SJCRH30 (cell line): ENCODE data around the gene RNF112. TPM values are rescaled to one million over a fixed set of nuclear protein-coding genes. Genes with fewer than 3 reads are reported as not detected.

ENCODE experiments used
- DNase-seq, 2 experiments: peaks; one replicate each; pipeline ENCODE4 v3.0.0-alpha.2; 2015 to 2020
- H3K27ac ChIP-seq: fragments of 250-450 bp; sonication (Bioruptor Pico); 2 replicates; pipeline ENCODE4 v1.5.1; 2020; ENCODE audit warnings: mild to moderate bottlenecking, moderate library complexity
- H3K27me3 ChIP-seq: fragments of 250-450 bp; sonication (Bioruptor Pico); 2 replicates; pipeline ENCODE4 v1.5.1; 2020; ENCODE audit warnings: mild to moderate bottlenecking, moderate library complexity
- H3K36me3 ChIP-seq: fragments of 250-450 bp; sonication (Bioruptor Pico); 2 replicates; pipeline ENCODE4 v1.5.1; 2020; ENCODE audit warnings: mild to moderate bottlenecking, moderate library complexity
- H3K4me1 ChIP-seq: fragments of 250-450 bp; sonication (Bioruptor Pico); 2 replicates; pipeline ENCODE4 v1.5.1; 2020; ENCODE audit warnings: mild to moderate bottlenecking, moderate library complexity
- H3K4me3 ChIP-seq: fragments of 250-450 bp; sonication (Bioruptor Pico); 2 replicates; pipeline ENCODE4 v1.5.1; 2020; ENCODE audit warnings: mild to moderate bottlenecking, moderate library complexity
- H3K9me3 ChIP-seq: fragments of 250-450 bp; sonication (Bioruptor Pico); replicated peaks from 2 replicates; pipeline ENCODE4 v1.5.1; 2020; ENCODE audit warnings: mild to moderate bottlenecking, moderate library complexity
- total RNA-seq: library from RNA; depleted of rRNA; stranded (reverse); fragments of >200 nt; shearing (Covaris generic); gene quantifications from 2 replicates; pipeline ENCODE4 v1.2.3, GENCODE V29; 2014

Gene RNF112
- total RNA-seq, 1 experiment from 2014 or later, result 2.4 TPM

DNA sequence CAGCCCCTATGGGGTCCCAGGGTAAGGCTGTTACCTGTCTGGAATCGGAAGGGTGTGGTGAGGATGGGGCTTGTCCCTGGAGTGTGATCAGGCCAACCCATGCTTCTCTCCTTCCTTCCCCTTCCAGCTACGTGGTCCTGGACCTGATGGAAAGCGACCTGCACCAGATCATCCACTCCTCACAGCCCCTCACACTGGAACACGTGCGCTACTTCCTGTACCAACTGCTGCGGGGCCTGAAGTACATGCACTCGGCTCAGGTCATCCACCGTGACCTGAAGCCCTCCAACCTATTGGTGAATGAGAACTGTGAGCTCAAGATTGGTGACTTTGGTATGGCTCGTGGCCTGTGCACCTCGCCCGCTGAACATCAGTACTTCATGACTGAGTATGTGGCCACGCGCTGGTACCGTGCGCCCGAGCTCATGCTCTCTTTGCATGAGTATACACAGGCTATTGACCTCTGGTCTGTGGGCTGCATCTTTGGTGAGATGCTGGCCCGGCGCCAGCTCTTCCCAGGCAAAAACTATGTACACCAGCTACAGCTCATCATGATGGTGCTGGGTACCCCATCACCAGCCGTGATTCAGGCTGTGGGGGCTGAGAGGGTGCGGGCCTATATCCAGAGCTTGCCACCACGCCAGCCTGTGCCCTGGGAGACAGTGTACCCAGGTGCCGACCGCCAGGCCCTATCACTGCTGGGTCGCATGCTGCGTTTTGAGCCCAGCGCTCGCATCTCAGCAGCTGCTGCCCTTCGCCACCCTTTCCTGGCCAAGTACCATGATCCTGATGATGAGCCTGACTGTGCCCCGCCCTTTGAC, 30.3 kb upstream of the RNF112 start:
- Histone ChIP-seq H3K27me3 (no peaks in the 10 kb centered on the region), H3K4me1 (peaks cover 33% of the 10 kb centered on the region), H3K4me3 (no peak overlapping the region), H3K36me3 (peaks cover 50% of the 10 kb centered on the region), H3K9me3 (no peaks in the 10 kb centered on the region), H3K27ac (no peak overlapping the region)
- DNase-seq, result no peak

DNA sequence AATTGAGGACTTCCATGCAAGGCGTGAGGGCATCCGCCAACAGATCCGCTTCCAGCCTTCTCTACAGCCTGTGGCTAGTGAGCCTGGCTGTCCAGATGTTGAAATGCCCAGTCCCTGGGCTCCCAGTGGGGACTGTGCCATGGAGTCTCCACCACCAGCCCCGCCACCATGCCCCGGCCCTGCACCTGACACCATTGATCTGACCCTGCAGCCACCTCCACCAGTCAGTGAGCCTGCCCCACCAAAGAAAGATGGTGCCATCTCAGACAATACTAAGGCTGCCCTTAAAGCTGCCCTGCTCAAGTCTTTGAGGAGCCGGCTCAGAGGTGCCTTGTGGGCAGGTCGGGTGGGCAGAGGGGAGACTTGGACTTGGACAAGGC, 29.7 kb upstream of the RNF112 start:
- peaks cover 53% of the 10 kb centered on the region for H3K36me3 ChIP-seq
- H3K4me1 ChIP-seq, result peaks cover 39% of the 10 kb centered on the region
- H3K4me3 ChIP-seq, result no peak overlapping the region
- no peaks in the 10 kb centered on the region for H3K27me3 ChIP-seq
- H3K9me3 ChIP-seq, result no peaks in the 10 kb centered on the region
- no peak overlapping the region for H3K27ac ChIP-seq
- DNase-seq, result no peak

DNA sequence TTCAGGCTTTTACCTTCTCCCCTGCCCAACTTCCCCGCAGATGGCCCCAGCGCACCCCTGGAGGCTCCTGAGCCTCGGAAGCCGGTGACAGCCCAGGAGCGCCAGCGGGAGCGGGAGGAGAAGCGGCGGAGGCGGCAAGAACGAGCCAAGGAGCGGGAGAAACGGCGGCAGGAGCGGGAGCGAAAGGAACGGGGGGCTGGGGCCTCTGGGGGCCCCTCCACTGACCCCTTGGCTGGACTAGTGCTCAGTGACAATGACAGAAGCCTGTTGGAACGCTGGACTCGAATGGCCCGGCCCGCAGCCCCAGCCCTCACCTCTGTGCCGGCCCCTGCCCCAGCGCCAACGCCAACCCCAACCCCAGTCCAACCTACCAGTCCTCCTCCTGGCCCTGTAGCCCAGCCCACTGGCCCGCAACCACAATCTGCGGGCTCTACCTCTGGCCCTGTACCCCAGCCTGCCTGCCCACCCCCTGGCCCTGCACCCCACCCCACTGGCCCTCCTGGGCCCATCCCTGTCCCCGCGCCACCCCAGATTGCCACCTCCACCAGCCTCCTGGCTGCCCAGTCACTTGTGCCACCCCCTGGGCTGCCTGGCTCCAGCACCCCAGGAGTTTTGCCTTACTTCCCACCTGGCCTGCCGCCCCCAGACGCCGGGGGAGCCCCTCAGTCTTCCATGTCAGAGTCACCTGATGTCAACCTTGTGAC, 29.1 kb upstream of the RNF112 start:
- Histone ChIP-seq H3K4me3 (no peak overlapping the region), H3K27me3 (no peaks in the 10 kb centered on the region), H3K27ac (no peak overlapping the region), H3K36me3 (peaks cover 53% of the 10 kb centered on the region), H3K9me3 (no peaks in the 10 kb centered on the region), H3K4me1 (peaks cover 41% of the 10 kb centered on the region)
- DNase-seq, result peak in 1 of 2 experiments; percentile 28

DNA sequence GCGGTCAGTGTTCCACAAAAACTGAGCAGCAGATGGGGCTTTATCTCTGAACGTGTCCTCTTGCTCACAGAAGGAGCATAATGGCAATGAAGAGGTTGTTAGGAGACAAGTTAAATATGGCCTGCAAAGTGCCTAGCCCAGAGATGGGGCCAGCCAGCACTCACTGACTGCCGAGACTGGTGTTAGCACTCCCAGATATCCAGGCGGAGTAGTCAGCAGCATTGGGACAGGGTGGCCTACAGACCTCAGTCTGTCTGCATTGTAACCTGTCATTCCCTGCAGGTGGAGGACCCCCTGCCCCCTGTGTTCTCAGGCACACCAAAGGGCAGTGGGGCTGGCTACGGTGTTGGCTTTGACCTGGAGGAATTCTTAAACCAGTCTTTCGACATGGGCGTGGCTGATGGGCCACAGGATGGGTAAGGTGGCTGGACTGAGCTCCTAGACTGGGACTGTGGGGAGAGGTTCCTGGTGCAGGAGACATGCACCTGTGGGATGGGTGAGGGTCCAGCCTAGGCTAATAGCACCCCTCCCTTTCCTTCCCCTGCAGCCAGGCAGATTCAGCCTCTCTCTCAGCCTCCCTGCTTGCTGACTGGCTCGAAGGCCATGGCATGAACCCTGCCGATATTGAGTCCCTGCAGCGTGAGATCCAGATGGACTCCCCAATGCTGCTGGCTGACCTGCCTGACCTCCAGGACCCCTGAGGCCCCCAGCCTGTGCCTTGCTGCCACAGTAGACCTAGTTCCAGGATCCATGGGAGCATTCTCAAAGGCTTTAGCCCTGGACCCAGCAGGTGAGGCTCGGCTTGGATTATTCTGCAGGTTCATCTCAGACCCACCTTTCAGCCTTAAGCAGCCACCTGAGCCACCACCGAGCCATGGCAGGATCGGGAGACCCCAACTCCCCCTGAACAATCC, 28.2 kb upstream of the RNF112 start:
- peak in 1 of 2 experiments; percentile 10 for DNase-seq
- Histone ChIP-seq H3K4me3 (no peak overlapping the region), H3K27me3 (no peaks in the 10 kb centered on the region), H3K4me1 (peaks cover 44% of the 10 kb centered on the region), H3K9me3 (no peaks in the 10 kb centered on the region), H3K36me3 (peaks cover 53% of the 10 kb centered on the region), H3K27ac (no peak overlapping the region)

DNA sequence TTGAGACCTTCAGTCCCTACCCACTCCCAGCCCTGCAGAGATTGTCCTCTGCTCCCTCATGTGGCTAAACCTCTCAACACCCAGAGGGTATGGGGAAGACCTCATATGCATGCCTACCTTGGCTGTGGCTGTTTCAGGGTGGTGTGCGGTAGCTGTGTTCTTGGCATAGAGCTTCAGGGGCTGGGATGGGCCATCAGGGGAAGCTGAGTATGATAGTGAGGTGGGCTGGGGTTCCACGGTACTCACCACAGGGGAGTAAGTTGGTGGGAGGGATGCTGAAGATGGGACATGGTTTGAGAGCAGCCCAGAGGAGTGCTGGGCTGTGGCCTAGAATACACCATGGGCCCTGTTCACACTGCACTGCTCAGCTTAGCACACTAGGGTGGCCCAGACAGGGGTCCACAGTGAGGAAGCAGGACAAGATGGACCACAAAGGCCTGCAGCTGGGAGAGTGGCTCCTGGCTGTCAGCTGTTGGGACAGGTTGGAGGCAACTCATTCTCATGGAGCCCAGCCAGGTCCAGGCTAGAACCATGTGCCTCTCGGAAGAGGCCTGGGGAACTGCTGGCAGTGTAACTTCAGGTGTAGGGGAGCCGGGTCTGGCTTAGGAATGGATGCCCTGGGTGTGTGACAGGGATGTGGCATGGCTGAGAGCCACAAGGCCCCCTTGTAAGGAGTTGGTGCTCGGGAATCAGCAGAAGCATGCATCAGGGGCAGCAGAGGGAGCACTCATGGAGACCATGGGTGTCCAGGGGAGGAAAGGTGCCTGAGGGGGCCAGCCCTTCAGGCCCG, 27.2 kb upstream of the RNF112 start:
- Histone ChIP-seq H3K27ac (peak overlapping the region; percentile 38), H3K36me3 (peaks cover 53% of the 10 kb centered on the region), H3K27me3 (no peaks in the 10 kb centered on the region), H3K9me3 (no peaks in the 10 kb centered on the region), H3K4me3 (no peak overlapping the region), H3K4me1 (peaks cover 55% of the 10 kb centered on the region)
- peak in 1 of 2 experiments; percentile 53 for DNase-seq

DNA sequence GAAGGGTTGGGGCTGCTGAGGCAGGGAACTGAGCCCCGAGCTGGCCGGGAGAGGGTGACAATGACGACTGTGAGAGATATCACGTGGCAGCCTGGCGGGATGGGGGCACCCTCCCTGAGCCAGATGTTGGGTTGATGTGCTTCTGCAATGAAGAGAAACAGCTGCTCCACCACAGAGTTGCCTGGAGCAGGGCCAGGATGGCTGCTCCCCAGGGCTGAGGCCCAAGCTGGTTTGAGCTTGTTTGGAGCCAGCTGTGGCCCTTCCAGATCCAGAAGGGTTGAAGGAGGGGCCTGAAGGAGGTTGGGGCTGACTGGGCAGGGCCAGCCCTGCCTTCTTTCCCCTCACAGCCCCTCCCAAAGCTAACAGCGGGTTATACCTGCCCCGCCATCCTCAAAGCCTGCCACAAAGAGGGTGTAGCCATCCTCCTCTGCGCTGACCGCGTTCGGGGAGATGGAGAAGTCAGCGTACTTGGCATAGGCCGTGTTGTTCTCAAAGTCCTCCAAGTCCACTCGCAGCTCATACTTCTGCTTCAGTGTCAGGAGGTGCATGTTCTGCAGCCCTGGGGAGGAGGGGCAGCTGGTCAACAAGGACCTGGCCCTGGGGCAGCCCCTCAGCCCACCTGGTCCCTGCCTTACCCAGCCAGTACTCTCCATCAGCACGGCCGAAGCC, 26.2 kb upstream of the RNF112 start:
- no peak overlapping the region for H3K4me3 ChIP-seq
- peak overlapping the region; percentile 38 for H3K27ac ChIP-seq
- peak; percentile 99 to 100 for DNase-seq
- H3K9me3 ChIP-seq, result no peaks in the 10 kb centered on the region
- H3K4me1 ChIP-seq, result peaks cover 55% of the 10 kb centered on the region
- peaks cover 48% of the 10 kb centered on the region for H3K36me3 ChIP-seq
- H3K27me3 ChIP-seq, result no peaks in the 10 kb centered on the region

DNA sequence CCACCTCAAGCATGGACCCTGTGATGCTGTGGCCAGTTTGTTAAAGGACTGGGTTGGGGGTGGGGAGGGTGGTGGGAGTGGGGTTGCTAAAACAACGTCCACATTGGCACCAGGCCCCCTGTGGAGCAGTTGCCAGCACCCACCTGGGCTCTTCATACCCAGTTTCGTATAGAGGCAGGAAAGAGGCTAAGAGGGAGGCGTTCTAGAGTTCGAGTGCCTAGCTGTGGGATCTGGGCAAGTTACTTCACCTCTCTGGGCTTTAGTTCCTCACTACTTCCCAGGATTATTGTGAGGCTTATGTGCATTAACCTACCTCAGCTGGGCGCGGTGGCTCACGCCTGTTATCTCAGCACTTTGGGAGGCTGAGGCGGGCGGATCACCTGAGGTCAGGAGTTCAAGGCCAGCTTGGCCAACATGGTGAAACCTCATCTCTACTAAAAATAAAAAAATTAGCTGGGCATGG, 25.5 kb upstream of the RNF112 start:
- no peak overlapping the region for H3K4me3 ChIP-seq
- no peaks in the 10 kb centered on the region for H3K27me3 ChIP-seq
- H3K27ac ChIP-seq, result no peak overlapping the region
- no peaks in the 10 kb centered on the region for H3K9me3 ChIP-seq
- DNase-seq, result peak; percentile 15 to 36
- peaks cover 56% of the 10 kb centered on the region for H3K4me1 ChIP-seq
- peaks cover 41% of the 10 kb centered on the region for H3K36me3 ChIP-seq

DNA sequence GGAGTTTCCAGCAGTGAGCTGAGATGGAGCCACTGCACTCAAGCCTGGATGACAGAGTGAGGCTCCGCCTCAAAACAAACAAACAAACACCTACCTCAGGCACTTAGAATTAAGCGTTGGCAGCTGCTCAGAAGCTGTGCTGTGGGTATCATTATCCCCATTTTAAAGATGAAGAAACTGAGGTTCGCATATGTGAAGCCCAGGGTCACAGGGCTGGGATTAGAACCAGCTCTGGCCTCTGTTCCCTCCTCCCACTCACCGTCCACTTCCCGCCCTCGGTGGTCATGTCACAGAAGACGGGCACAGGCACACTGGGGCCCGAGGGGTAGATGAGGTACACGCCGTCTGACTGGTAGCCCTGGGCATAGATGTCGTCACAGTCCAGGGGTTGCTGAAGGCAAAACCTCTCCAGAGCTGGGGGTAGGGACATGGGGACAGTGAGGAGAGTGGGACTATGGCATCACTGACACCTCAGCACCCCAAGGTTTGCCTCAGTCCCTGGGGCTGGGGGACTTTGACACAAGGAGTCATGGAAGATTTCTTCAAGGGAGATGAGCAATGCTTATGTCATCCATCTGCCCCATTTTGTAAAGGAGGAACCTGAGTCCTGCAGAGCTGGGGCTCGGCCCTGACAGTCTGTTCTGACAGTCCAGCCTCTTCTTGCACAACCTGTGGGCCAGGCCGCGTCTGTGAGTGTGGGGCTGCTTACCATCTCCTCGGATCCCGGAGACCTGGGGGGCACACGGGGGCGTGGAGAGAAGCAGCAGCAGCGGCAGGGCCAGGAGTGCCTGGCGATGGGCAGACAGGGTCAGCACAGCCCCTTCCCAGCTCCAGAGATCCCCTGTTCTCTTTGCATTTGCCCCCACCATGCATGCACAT, 24.7 kb upstream of the RNF112 start:
- Histone ChIP-seq H3K27ac (peak overlapping the region; percentile 33; the same call in 1 of the 2 replicates), H3K27me3 (no peaks in the 10 kb centered on the region), H3K4me3 (peak overlapping the region; percentile 56), H3K4me1 (peaks cover 56% of the 10 kb centered on the region), H3K36me3 (peaks cover 34% of the 10 kb centered on the region), H3K9me3 (no peaks in the 10 kb centered on the region)
- DNase-seq, result peak; percentile 68 to 72

DNA sequence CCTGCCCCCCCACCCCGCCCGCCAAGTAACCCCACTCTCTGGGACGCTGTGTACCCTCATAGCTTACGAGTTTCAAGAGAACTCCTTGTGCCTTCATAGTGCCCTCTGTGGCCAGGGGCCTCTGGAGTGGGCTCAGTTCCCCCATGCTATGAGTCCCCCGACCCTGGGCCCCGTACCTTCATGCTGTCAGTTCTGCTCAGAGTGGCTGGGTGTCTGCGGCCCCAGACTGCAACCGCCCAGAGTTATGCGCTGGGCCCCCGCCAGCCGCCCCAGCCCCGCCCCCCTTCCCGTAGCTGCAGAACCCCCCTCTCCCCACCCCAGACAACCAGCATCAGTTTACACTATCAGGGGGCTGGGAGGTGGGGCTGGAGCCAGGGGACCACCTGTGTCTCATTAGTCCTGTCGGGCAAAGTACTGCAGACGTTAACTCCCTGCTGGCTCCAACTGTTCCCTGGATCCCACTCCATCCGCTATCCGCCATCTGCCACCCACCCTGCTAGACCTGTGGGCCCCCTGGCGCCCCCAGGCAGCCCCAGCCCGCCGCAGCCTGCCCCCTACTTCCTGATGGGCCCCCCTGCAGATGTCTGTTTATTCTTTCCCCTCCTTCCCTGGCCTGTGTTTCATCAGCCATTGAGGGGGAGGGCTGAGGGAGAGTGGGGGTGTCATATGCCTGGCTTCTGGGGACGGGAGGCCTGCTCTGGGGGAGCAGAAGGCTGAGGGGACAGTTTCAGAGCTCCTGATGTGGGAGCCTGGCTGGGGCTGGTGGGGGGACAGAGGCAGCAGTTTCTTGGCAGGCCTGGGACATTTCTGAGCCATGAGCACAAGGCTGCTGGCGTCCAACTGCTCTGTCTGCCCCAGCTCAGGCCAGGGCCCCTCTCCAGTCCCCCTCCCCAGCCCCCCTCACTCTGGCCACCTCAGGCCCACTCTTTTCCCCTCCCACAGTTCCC, 23.8 kb upstream of the RNF112 start, which contains the start of gene MFAP4:
Gene MFAP4 (minus strand): TSS at position 217 of the 947 bp plus-strand sequence. CDS start 35 bp downstream, at position 182.
- Histone ChIP-seq H3K36me3 (peaks cover 29% of the 10 kb centered on the region), H3K4me1 (peaks cover 56% of the 10 kb centered on the region), H3K27ac (peak within 1 kb of the TSS; percentile 88), H3K9me3 (no peaks in the 10 kb centered on the region), H3K27me3 (no peaks in the 10 kb centered on the region), H3K4me3 (peak within 1 kb of the TSS; percentile 56)
- DNase-seq, result peak; percentile 100

DNA sequence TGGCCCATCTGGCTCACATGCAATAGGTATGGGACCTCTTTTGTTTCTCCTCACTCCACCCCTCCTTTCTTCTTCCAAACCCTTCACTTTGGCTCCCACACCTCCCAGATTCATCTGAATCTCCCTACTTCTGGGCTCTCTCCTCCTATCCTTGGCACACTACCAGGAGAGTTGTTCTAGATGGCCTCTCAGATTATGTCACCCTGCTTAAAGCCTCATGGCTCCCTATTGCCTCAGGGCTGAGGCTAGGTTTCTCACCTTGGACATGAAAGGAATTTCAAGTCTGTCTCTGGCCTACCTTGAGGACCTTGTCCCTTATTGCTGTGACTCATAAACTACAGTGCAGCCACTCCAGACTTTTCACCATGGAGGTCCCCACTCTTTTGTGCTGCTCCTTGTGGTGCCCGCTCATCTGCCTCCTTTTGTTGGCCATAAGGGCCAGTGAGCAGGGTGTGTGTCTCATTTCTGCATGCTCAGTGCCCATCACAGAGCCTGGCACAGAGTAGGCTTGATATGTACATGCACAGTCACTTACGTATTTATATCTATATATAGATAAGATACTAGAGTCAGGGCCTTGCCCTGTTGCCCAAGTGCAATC, 23.0 kb upstream of the RNF112 start:
- H3K9me3 ChIP-seq, result no peaks in the 10 kb centered on the region
- H3K27me3 ChIP-seq, result no peaks in the 10 kb centered on the region
- peaks cover 56% of the 10 kb centered on the region for H3K4me1 ChIP-seq
- peak; percentile 81 to 93 for DNase-seq
- H3K4me3 ChIP-seq, result peak overlapping the region; percentile 56
- H3K27ac ChIP-seq, result peak overlapping the region; percentile 88
- peaks cover 21% of the 10 kb centered on the region for H3K36me3 ChIP-seq
